ENCODE results near the gene PDLIM3.

DNA sequence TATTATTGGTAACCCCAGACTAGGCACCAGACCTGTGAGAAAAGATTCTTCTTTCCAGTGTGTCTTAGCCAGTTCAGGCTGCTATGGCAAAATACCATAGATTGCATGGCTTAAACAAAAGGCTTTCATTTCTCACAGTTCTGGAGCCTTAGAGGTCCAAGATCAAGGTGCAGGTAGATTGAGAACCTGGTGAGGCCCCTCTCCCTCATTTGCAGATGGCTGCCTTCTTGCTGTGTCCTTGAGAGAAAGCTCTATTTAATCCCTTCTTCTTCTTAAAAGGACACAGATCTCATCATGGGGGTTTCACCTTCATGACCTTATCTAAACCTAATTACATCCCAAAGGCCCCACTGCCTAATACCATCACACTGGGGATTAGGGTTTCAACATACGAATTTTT lies 3.5 kb upstream of the PDLIM3 start:
- TF ChIP-seq, protein P1, sequence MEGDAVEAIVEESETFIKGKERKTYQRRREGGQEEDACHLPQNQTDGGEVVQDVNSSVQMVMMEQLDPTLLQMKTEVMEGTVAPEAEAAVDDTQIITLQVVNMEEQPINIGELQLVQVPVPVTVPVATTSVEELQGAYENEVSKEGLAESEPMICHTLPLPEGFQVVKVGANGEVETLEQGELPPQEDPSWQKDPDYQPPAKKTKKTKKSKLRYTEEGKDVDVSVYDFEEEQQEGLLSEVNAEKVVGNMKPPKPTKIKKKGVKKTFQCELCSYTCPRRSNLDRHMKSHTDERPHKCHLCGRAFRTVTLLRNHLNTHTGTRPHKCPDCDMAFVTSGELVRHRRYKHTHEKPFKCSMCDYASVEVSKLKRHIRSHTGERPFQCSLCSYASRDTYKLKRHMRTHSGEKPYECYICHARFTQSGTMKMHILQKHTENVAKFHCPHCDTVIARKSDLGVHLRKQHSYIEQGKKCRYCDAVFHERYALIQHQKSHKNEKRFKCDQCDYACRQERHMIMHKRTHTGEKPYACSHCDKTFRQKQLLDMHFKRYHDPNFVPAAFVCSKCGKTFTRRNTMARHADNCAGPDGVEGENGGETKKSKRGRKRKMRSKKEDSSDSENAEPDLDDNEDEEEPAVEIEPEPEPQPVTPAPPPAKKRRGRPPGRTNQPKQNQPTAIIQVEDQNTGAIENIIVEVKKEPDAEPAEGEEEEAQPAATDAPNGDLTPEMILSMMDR (IDR thresholded peaks at IDR 0.05; ENCODE audit: low read depth, low read length) = no peak
- TF ChIP-seq POLR2A (IDR thresholded peaks at IDR 0.05; ENCODE audit: extremely low read depth, insufficient read length) = no peak

Data from NB4 (cell line).